SK-MEL-5 (cell line): ENCODE results near the gene HDAC4. TPM values are rescaled to one million over a fixed set of nuclear protein-coding genes. Genes with fewer than 3 reads are reported as not detected.

Experiments used
- DNase-seq: peaks from one replicate; pipeline ENCODE4 v3.0.0-alpha.2; 2016; ENCODE audit warnings: low read depth, low spot score
- in situ Hi-C: cut with HindIII; loops from 2 replicates; pipeline ENCODE4 v1.10.0; 2016; ENCODE audit warnings: low sequenced_read_pairs, high pct_unique_total_duplicates, low pct_unique_long_range_greater_than_20kb
- total RNA-seq: library from RNA; depleted of rRNA; stranded (reverse); fragments of >200 nt; shearing (Covaris generic); gene quantifications from 2 replicates; pipeline ENCODE4 v1.2.3, GENCODE V29; 2014

The HDAC4 gene
- total RNA-seq, 1 experiment from 2014 or later = 14.1 TPM

DNA sequence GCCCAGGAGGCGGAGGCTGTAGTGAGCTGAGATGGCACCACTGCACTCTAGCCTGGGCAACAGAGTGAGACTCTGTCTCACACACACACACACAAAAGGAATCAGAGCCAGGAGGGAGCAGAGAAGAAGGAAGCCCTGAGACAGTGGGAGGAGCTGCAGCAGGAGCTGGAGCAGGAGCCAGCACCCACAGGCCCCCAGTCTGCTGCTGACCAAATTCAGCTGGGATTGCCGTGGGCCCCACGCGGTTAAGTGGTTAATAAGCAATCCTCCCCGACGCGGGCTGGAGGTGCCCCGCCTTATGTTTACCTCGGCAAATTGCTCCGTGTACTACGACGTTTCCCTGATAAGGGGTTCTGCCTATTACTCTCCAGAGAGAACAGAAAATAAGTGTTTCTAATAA is 287.6 kb downstream of the HDAC4 start:
- in situ Hi-C loops = no loop called here
- DNase-seq = no peak

DNA sequence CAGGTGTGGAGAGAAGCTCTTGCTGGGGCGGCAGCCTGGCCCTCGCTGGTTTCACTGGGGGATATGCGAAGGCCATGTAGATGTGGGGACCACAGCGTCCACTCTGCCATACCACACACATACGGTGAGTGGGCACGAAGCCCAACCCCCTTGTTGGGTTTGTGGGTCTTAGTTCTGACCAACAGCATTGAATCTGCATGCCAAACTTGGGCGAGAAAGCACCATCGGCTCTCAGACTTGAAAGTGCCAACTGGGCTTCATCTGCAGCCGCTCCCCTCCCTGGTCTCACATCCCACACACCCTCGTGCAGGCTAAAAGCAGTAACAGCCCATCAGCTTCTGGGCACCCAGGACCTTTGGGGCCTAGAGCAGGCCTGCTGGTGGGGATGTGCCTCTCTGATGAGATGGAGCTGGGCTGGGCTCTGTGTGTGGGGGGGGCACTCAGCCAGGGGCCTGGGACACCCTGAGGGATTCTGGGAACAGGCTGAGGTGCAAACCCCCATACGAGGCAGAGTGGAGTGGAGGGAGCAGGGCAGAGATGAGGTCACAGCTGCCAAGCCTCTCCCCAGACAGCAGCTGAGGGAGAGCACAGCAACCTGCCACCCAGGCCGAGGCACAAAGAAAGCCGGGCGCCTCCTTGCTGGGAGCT is 288.6 kb downstream of the HDAC4 start:
- in situ Hi-C loops = no loop called here
- DNase-seq = no peak

DNA sequence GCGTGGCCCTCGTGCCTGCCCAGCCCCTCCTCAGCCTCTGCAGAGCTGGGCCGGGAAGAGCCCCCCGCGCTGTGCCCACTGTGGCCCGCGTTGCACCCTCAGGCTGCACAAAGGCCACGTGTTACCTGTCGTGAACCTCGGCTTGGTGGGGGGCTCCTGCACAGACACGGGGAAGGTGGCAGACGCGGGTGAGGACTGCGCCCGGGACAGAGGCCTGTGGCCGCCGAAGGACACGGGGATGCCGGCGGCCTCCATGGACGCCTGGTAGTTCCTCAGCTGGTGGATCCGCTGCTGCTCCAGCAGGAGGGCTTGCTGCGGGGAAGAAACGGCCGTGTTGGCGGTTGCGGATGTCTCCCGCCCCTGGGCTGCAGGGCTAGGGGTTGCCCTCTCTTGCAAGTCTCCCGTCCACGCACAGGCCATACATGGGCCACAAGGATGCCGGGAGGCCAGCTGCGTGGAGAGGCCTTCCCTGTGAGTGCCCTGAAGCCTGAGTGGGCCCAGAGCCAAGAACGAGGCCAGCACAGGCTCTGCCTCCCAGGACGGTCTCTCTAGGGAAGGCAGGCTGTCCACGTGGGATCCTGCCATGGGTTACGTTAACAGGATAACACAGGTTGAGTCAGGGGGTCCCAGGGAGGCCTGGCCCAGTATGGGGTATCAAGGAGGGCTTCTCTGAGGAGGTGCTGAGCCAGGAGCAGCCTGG is 289.3 kb downstream of the HDAC4 start:
- DNase-seq = no peak
- in situ Hi-C loops = no loop called here

DNA sequence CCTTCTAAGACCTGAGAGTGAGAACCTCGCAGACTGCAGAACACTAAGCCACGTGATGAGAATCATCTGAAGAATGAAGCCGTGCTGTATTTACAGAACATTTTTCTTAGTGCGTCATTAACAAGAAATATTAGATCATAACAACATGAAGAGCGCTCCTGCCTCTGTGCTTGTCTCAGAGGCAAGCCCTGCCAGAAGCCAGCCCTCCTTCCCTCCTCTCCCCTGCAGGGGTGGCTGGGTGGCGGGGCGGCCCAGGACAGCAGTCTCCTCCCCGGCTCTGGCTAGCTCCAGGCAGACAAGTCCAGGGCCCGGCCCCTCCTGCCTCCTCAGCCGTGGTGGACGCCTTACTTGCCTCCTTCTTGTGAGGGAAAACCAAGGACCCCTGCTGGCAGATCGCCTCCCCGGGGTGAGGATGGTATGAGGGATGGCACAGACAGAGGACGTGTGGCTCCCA is 290.2 kb downstream of the HDAC4 start:
- in situ Hi-C loops = no loop called here
- DNase-seq = no peak

DNA sequence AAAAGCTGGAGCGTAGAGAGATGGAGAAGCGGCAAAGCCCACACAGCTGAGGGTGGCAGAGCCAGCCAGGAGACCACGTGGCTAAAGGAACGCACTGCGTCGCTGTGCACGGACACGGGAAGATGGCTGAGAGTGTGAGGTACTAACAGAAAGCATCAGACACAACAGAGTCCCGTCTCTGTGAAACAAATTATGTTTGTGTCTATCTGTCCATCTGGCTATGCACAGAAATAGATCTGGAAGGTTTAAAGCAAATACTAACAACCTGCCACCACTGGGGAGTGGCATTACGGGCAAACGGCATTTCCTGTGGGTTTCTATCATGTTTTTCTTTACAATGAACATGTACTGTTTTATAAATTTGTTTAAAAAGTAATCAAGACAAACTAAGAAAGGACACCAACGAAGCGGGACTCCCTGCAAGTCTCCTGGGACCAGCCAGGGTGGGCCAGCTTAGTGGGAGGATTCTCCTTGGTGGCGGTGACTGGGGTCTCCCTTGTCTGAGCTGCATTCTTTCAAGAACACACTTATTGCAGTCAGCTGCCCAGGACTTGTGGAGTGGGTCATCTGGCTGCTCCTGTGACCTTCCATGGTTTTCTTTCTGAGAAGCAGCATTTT is 290.8 kb downstream of the HDAC4 start:
- in situ Hi-C loops = no loop called here
- DNase-seq = no peak

DNA sequence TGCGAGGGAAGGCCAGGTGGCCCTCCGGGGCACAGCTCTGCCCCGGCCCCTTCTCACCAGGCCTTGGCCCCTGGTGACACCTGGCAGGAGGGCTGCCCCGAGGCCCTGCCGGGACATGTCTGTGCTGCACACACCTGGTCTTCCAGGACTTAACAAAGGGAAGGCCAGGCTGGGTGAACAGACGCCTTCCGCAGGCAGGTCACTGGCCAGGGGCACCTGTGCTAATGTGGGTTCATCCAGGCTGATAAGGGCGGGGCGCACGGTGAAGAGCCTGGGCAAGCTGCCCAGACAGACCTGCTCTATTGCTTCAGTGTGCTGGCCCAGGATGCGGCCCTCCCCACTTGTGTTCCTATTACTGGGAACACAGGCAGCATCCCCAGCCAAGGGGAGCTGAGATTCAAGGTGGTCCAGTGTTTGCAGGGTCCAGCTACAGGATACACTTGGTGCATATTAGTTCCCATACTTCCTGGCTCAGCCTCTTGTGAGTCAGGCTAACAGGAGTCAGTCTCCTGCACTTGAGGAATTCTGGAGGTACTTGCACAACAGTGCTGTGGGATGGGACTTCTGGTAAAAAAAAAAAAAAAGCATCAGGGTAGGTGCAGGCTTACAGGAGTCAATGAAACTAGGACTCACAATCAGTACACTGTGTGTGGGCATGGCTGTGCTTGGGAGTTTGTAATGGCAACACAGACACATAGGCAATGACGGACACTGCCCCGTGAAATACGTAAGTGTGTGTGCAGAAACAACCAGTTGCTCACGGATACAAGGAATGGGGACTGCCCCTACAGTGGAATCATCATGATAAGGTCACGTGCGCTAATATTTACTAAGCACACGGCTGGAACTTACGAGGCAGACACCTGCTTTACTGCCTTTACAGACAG is 291.5 kb downstream of the HDAC4 start:
- in situ Hi-C loops = no loop called here
- DNase-seq = no peak

DNA sequence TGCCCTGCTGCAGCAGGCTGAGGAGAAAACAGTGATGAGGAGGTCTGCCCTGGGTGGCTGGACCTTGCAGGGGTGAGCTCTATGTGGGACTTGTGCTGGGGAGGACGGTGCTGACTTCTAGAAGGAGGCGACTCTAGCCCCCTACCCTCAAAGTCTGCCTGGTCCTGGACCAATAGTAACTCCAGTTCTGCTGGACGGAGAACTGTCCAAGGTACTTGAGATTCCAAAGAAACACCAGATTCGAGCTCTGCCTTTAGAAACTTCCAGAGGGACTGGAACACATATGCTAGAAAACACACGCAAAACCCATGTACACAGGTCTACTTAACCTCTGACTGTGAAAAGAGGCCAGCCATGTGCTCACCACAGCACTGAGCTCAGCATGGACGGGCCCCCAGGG is 292.4 kb downstream of the HDAC4 start:
- DNase-seq = no peak
- in situ Hi-C loops = no loop called here

DNA sequence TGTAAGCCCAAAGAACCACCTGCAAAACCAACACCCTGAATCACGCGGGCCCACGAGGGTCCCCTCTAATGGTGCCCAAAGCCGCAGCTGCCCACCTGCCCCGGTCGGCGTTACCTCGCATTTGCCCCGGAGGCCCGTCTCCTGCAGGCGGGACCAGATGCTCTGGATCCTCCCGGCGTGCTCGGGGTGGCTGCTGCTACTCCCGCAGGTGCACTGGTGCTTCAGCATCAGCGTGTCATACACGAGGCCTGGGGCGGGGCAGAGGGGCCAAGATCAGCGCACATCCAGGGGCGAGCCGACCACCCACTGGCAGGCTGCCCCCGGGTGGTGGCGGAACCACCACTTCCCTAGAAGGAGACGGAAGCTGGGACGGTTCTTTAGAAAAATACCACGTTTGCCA is 292.9 kb downstream of the HDAC4 start:
- DNase-seq = no peak
- in situ Hi-C loops = no loop called here

DNA sequence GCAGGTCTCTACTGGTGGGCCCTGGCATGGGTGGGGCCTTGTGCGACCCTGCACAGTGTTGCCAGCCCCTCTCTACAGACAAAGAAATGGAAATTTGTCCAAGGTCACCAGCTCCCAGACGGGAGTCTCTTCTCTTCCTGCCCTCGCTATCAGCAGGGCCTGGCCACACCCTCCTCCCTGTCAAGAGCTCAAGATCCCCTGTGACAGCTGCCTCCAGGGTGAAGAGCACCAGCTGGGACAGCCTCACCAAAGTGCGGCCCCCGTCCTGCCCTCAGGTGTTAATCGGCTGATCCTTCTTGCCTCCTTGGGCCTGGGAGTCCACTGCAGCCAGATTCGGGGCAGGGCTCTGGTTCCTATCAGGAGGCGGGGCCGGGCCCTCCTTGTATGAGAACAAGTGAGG is 293.9 kb downstream of the HDAC4 start:
- in situ Hi-C loops = no loop called here
- no peak for DNase-seq

DNA sequence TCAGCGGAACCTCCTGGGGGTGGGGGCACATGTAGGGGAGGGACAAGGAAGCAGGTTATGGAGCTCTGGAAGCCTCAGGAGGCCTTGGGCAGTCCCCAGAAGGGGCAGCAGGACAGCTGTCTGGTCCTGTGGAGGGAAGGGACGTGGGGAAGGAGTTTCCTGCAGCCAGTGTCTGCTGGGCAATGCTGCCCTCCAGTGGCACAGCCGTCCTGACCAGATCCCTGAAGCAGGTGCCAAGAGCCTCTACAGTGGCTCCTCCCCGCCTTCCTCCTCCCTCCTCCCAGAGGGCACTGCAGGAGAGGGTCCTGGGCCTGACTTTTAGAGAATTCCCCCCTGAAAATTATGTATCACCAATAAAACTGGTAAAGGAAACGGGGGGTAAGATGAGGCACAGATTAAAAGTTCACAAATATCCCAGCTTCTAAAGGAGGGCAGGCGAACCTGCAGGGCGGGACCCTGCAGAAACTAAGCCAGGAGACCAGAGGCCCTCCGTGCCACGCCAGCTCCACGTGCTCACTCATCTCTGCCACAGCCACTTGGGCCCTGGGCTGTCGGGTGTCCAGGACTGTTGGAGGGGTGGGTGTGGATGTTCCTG is 294.4 kb downstream of the HDAC4 start:
- peak; percentile 68 for DNase-seq
- in situ Hi-C loops = no loop called here

DNA sequence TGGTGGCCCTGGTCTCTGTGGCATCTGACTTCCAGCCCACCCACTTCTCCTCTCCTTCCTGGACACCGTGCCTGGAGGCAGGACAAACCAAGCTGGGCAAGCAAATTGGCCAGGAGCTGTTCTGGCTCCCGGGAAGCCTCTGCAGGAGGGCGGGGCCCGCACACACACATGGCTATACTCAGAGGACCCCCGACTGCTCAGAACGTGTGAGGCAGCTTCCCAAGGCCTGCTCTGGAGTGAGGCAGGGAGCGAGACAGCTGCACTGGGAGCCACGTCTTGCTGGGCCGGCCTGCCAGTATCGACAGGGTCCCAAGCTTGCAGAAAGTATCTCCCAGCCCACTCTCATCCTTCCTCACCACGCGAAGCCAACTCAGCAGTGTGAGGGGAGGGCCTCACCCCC is 295.6 kb downstream of the HDAC4 start:
- in situ Hi-C loops = no loop called here

DNA sequence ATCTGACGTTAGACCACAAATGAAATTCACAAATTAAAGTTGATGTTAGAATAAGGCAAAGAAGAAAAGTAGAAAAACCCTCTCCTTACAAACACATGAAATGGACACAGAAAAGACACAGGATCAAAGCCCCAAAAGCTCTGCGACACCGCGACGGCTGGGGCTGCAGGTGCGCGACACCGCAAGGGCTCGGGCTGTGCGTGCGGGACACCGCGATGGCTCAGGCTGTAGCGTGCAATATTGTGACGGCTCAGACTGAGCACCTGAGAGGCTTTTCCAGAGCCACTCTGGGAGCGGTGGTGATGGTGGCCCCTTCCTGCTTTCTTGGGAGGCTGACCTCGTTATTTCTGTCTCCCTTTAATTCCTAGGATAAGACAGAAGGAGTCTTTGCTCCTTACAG is 296.0 kb downstream of the HDAC4 start:
- in situ Hi-C loops = no loop called here
- no peak for DNase-seq

More for the DNA sequence above, 295.6 kb downstream of the HDAC4 start:
- DNase-seq = no peak

DNA sequence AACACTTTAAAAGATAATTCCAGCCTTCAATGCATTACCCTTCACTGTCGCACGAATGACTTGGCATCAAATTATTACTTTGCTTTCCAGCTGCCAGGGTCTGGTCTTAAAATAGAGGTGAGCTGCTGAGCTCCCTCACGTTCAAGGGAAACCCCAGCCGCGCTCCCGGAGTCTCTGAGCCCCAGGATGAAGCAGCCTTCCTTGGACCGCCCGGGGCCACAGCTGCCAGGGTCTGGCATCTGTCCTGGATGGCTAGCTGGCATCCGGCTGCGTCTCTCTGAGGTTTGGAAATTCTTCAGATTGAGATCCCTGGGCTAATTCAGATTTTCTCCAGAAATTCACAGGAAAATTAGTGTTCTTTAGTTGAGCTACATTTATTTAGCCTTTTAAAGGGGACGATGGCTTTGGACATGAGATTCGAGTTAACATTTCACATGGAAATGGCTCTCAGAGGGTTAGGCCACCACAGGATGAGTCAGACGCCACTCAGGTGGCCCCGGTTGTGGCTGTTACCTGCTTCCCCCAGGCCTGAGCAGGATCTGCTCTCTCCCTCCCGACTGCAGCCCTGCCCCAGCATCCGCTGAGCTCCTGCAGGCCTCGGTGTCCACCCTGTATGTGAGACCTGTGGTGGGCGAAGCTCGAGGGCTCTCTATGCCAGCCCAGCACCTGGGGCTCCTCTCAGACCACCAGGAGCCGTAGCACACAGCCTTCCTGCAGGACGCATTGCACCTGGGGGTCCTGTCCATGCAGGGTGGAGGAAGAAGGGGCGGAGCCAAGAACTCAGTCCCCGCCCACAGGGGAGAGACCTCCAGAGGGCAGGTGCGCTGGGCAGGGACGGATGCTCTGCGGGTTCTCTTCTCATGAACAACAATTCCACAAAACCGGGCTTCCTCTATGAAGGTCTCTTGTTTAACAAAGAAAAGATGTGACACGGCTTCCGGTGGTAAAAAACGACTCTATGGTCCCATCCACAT is 297.4 kb downstream of the HDAC4 start:
- in situ Hi-C loops = no loop called here
- no peak for DNase-seq

DNA sequence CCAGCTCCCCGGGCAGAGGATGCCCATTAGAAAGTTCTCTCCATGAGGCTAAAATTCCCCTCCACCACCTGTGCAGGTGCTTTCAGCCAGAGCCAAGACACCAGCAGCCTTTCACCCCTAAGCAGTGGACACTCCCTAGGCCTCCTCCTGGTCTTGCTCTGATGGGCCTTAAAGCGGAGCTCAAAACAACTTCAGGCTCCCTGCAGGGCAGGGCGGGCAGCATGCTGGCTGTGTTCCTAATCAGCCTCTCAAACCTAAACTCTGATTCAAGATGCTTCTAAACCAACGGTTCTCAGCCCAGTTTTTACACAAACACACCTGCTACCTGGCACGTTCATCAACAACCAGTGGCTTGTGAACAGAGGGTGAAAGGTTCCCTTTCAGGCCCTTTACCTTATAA is 298.6 kb downstream of the HDAC4 start:
- in situ Hi-C loops = no loop called here
- no peak for DNase-seq

DNA sequence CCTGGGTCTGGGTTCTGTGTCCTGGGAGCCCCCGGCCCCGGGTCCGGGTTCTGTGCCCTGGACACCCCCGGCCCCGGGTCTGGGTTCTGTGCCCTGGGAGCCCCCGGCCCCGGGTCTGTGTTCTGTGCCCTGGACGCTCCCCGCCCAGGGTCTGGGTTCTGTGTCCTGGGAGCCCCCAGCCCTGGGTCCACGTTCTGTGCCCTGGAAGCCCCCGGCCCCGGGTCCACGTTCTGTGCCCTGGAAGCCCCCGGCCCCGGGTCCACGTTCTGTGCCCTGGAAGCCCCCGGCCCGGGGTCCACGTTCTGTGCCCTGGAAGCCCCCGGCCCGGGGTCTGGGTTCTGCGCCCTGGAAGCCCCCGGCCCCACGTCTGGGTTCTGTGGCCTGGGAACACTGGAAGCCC is 299.0 kb downstream of the HDAC4 start:
- in situ Hi-C loops = no loop called here
- DNase-seq = no peak

DNA sequence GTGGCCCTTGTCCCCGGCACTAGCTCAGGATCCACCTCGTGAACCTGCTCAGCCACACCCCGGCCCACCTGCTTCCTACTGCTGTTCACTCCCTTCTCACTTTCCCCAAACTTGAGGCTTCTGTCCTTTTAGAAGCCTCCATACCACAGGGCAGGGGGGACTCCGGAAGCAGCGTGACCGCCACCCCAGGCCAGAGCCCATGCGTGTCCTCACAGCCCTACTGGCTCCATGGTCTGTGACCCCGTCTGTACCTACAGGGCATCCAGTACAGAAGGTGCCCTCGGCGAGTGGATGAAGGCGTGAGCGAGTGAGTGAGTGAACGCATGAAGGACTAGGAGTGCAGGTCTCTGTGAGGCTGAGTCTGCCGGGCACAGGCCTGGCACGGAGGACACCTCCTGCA is 299.7 kb downstream of the HDAC4 start:
- DNase-seq = no peak
- in situ Hi-C loops = no loop called here

DNA sequence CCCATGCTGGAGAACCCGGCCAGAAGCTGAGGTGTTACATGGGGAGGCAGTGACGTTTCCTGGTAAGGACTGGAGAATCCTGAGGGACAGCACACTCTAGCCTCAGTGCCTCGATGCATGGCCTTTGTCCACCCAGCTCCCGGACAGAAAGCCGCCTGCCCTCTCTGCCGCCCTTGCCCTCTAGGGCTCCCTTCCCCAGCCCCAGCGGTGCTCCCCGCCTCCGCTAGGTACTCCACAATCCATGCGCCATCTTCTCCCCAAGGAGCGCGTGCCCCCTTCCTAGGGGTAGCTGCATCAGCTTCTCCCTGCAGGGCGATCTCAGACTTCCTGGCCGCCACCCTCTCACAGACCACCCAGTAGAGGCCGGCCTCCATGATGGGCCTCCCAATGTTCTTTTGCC is 301.3 kb downstream of the HDAC4 start:
- DNase-seq = no peak
- in situ Hi-C loops = no loop called here
